Fibroblast of upper back skin (primary cell): ENCODE measurements around the gene AP1M2.

Source experiments
- DNase-seq: peaks from one replicate; pipeline ENCODE4 v3.0.0-alpha.2; 2013

Gene AP1M2

GRCh38 chr19:10587022-10587838 is at the start of gene AP1M2:
TSS of gene AP1M2 (minus strand) at chr19:10587312. CDS start at chr19:10587231, 81 bp downstream.
- no peak for DNase-seq

DNA sequence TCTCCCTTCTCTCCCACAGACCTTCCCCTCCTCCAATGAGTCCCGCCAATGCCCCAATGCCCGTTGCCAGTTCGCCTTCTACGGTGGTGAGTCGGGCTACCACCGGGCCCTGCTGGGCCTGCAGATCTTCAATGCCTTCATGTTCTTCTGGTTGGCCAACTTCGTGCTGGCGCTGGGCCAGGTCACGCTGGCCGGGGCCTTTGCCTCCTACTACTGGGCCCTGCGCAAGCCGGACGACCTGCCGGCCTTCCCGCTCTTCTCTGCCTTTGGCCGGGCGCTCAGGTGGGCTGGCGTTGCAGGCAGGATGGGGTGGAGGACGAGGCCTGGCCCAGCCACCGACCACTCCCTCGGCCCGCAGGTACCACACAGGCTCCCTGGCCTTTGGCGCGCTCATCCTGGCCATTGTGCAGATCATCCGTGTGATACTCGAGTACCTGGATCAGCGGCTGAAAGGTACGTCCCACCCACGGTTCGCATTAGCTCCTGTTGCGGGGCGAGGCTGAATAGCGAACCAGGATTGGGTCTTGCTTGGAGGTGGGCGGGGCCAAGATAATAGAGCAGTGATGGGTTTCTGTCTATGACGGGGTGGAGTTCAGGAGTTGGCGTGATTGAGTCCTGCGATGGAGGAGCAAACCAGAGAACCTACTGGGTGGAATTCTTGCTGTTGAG is 49.3 kb upstream of the AP1M2 start:
- no peak for DNase-seq

- no peak for DNase-seq
Measured at GRCh38 chr19:10634963-10635362, 47.9 kb upstream of the AP1M2 start.

- no peak for DNase-seq
Measured at GRCh38 chr19:10634430-10634829, 47.3 kb upstream of the AP1M2 start.

GRCh38 chr19:10631874-10632273 is 44.8 kb upstream of the AP1M2 start:
- DNase-seq: no peak

GRCh38 chr19:10625762-10626138 is 38.6 kb upstream of the AP1M2 start:
- DNase-seq: no peak

DNA sequence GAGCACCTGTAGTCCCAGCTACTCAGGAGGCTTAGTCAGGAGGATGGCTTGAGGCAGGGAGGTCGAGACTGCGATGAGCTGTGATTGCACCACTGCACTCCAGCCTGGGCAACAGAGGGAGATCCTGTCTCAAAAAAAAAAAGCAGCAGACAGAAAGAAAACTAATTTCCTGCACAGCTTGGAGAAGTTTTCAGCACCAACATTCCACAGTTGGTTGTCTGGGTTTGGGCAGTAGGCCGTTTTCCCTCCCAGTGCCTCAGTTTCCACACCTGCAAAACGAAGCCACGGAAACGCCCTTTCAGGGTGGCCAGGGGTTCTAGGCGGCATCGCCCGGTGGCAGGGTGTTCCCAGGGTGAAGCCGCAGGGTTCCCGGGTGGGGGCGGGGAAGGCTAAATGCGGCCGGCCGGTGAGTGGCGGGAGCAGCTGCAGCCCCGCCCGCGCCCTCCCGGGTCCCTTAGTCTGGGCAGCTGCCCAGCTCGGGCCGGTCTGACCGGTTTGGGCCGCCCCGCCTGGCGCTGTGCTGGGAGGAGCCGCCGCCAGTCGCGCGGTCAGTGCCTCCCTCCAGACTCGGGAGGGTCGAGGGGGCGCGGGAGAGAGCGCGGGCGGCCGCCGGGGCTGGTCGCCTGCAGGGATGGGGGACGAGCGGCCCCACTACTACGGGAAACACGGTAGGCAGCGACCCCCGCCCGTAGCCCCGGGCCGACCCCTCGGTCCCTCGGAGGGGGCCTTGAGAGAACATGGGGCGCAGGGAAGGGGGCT is 38.1 kb upstream of the AP1M2 start, which contains the start of gene SLC44A2:
SLC44A2 (plus strand) TSS at position 551 of the 759 bp plus-strand sequence; CDS start at position 632, 81 bp downstream.
- peak; percentile 40 for DNase-seq

DNA sequence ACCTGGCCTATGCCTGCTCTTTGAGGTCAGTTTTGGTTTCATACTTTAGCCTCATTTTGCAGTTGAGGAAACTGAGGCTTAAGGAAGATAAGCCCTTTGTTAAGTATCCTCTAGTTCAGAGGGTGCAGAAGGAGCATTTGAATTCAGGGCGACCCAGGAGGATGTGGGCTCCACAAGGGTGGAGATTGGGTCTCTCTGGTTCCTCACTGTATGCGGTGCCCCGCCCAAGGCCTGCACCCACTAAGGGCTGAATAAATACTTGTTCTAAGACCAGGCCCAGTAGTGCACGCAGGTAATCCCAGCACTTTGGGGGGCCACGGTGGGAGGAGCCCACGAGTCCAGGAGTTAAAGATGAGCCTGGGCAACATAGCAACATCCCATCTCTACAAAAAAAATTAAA is 37.5 kb upstream of the AP1M2 start:
- no peak for DNase-seq

- DNase-seq: no peak
Measured at GRCh38 chr19:10621966-10622365, 34.9 kb upstream of the AP1M2 start.

GRCh38 chr19:10620786-10621185 is 33.7 kb upstream of the AP1M2 start:
- DNase-seq: no peak

DNA sequence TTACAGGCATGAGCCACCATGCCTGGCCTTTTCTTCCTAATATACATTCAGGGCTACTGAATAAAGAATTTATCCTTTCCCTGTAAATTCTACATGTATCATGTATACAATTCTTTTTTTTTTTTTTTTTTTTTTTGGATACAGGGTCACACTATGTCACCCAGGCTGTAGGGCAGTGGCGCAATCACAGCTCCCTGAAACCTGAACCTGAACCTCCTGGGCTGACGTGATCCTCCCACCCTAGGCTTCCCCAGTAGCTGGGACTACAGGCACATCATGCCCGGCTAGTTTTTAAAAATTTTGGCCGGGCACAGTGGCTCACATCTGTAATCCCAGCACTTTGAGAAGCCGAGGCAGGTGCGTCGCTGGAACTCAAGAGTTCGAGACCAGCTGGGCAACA is 31.7 kb upstream of the AP1M2 start:
- no peak for DNase-seq

GRCh38 chr19:10617409-10618121 is 30.5 kb upstream of the AP1M2 start:
- peak; percentile 83 for DNase-seq

GRCh38 chr19:10615429-10616023 is 28.4 kb upstream of the AP1M2 start:
- DNase-seq: no peak

DNA sequence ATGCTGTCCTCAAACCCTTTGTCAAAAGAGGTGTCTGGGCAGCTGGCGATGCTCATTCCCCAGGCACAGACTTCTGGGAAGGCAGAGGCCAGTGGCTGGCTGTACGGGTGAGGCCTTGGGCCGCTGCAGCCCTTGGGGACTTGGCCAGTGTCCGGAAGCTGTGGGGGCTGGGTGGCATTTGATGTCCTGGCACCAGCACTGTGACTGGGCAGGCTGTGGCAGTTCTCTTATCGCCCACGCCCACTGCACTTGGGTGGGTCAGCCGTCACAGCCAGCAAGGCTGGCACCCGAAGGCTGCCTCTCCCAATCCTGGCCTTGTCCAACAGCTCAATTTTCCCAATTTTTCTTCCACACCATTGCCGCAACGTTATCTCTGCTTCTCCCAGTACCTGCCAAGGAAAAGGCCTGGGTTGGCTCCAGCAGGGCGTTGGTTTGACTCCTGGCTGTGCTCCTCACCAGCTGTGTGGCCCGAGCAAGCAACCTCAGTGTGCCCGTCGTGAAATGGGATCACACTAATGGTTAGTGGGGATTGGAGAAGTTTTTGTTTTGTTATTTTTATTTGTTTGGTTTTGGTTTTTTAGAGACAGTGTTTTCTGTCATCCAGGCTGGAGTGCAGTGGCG is 25.5 kb upstream of the AP1M2 start:
- DNase-seq: no peak

- DNase-seq: no peak
Measured at GRCh38 chr19:10611907-10612306, 24.8 kb upstream of the AP1M2 start.

DNA sequence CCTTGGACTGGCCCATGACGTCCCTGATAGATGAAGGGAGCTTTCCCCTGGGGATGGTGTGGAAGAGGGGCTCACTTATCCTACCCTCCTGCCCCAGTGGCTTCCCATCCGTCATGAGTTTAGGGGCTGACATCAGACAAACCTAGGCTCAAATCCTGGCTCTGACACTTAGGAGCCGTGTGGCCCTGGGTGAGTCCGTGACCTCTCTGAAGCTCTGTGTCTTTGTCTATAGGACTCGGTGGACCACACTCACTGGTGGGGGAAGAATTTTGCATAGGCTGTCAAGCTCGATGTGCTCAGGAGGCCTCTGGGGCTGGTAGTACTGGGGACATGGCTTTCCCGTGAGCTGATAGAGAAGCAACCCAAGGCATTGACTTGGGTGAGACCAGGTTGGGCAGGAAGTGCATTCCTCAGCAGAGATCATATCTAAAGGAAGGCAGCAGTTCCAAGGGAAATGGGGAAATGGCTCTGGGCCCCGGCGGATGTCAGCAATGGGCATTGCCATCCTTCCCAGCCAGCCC is 17.4 kb upstream of the AP1M2 start:
- DNase-seq: no peak

DNA sequence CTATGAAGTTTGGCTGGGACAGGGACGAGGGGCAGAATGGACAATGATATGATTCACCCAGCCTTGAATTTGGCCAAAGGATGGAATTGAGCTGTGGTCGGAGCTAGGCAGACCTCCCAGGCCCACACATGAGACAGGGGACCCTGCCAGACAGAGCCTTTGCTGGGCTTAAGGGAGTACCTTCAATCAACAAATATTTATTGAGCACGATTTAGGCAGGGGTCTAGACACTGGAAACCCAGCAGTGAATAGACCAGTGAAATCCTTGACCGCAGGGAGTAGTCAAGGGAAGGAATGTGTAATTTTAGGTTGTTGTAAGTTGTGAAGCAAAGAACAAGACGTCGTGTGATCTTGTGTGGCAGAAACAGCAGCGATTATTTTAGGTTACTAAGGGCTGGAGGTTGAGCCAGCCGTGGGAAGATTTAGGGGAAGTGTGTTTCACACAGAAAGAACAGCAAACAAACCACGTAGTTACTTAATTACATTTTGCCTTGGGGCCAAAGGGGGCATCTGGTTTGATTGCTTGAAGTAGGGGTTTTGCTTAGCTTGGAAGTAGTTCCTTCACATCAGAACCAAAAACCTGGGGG is 16.9 kb upstream of the AP1M2 start:
- no peak for DNase-seq

DNA sequence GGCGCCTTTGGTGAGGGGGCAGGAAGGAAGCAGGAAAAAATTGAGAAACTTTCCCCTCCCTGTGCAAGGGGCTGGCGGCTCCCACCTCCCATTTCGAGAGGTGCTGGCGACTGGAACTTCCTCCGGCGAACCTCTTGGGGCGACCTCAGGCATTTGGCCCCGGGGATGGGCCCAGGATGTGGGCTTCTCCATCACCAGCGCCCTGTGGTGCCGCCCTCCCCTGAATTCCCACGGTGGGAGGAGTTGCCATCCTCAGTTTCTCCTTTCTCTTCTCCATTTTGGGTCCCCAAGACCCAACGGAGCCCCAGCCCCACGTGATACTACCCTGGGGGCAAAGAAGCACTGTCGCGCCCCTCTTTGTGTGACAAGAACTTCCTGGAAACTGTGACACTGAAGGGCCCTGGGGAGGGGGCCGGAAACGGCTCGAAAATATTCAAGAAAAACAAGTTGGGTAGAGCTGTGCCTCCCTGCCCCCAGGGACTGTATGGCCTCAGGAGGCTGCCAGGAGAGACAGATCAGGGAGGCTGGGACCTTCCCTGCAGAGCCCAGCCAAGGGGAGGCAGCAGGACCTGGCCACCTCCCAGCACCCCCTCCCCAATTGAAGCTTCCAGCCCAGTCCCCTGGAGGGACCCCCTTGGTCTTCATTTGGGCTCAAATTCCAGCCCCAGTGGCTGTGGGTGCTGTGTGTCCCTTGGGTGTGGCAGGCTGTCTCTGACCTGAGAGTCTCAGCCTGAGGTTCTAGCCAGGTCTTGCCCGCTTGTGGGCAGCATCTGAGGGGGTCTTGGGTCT is 16.2 kb upstream of the AP1M2 start:
- no peak for DNase-seq

DNA sequence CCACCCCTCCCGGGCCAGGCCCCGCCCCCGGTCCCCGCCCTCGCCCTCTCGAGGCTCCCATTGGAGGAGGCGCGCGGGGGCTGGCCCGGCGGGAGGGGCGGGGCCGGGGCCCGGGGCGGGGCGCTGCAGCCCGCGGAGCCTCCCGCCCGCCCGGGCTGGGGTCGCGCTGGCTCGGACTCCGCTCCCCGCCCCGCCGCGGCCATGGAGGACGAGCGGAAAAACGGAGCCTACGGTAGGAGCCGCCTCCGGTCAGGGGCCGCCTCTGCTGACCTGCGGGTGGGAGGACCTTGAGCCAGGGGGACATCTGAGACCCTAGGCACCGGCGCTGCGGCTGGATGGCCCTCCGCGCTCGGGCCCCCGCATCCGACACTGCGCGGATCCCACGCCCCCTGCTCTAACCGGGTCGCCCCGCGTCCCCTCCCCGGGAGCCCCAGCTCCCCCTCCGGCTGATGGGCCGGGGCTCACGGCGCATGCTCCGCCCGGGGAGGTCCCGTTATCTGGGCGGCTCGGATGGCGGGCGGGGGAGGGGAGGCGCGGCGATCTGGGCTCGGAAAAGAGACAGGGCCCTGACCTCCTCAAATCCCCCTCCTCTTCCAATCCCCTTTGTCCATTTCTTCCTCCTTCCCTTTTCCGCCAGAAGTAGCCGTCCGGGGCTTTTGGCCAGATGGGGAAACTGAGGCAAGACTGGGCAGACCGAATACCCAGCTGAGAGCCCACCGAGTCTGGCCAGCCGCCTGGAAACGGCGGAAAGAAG is 15.4 kb upstream of the AP1M2 start:
- DNase-seq: peak; percentile 70

DNA sequence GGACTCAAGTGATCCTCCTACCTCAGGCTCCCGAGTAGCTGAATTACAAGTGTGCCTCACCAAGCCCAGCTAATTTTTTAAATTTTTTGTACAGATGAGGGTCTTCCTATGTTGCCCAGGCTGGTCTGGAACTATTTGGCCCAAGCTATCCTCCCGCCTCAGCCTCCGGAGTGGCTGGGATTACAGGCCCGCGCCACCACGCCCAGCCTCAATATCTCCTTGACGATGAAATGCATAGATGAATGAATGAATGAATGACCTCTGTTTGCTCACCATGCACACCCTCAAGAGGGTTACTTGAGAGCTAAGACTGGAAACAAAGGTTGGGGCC is 14.9 kb upstream of the AP1M2 start:
- DNase-seq: no peak
